Measurements from ENCODE around the gene ZNF880. TPM values are rescaled to one million over a fixed set of nuclear protein-coding genes. Genes with fewer than 3 reads are reported as not detected.

ZNF880 gene
- total and polyA plus RNA-seq, 4 donors = 14.3 to 29.7 (median 20.8) TPM

- no peaks in the 10 kb centered on the region for H3K4me1 ChIP-seq (ENCODE audit: control insufficient read depth in 1 of 2, insufficient read depth in 2 of 2, low read length in 2 of 2)
- ATAC-seq (ENCODE audit: low FRiP score) (no peak), DNase-seq (no peak)
- intact Hi-C loops (cut with DNase I) = no loop called here
- peaks cover 3% of the 10 kb centered on the region for H3K9me3 ChIP-seq (ENCODE audit: control insufficient read depth, low read length)
- WGBS, 2 donors = 83 to 88% methylated on average over 6 of the region's 6 CpGs
- H3K27me3 ChIP-seq (ENCODE audit: control insufficient read depth in 1 of 2, insufficient read depth in 2 of 2, low read length in 1 of 2) = no peaks in the 10 kb centered on the region
- no peak overlapping the region for H3K4me3 ChIP-seq (ENCODE audit: low read length in 2 of 2)
- H3K36me3 ChIP-seq (ENCODE audit: control insufficient read depth in 1 of 2, insufficient read depth in 2 of 2, low read length in 1 of 2) = peaks cover 2% of the 10 kb centered on the region in 2 donors
- H3K27ac ChIP-seq (ENCODE audit: low read depth in 1 of 2, low read length in 2 of 2) = no peak overlapping the region
These were observed 24.6 kb upstream of the ZNF880 start for GRCh38 chr19:52345162-52345561.

GRCh38 chr19:52351512-52351911, 18.2 kb upstream of the ZNF880 start:
- Histone ChIP-seq H3K9me3 (ENCODE audit: control insufficient read depth, low read length) (peaks cover 2% of the 10 kb centered on the region), H3K27ac (ENCODE audit: low read depth in 1 of 2, low read length in 2 of 2) (no peak overlapping the region), H3K4me3 (ENCODE audit: low read length in 2 of 2) (no peak overlapping the region), H3K36me3 (ENCODE audit: control insufficient read depth in 1 of 2, insufficient read depth in 2 of 2, low read length in 1 of 2) (peaks cover 4 to 7% of the 10 kb centered on the region in 2 donors), H3K27me3 (ENCODE audit: control insufficient read depth in 1 of 2, insufficient read depth in 2 of 2, low read length in 1 of 2) (no peaks in the 10 kb centered on the region), H3K4me1 (ENCODE audit: control insufficient read depth in 1 of 2, insufficient read depth in 2 of 2, low read length in 2 of 2) (no peaks in the 10 kb centered on the region)
- ATAC-seq (ENCODE audit: low FRiP score) (no peak), DNase-seq (no peak)
- 64 to 68% methylated on average over 9 of the region's 9 CpGs for WGBS, 2 donors
- intact Hi-C loops (cut with DNase I) = no loop called here

GRCh38 chr19:52366414-52366824, 3.3 kb upstream of the ZNF880 start:
- intact Hi-C loops (cut with DNase I) = no loop called here
- Histone ChIP-seq H3K9me3 (ENCODE audit: control insufficient read depth, low read length) (peaks cover 11% of the 10 kb centered on the region), H3K27me3 (ENCODE audit: control insufficient read depth in 1 of 2, insufficient read depth in 2 of 2, low read length in 1 of 2) (no peaks in the 10 kb centered on the region), H3K4me1 (ENCODE audit: control insufficient read depth in 1 of 2, insufficient read depth in 2 of 2, low read length in 2 of 2) (no peaks in the 10 kb centered on the region), H3K36me3 (ENCODE audit: control insufficient read depth in 1 of 2, insufficient read depth in 2 of 2, low read length in 1 of 2) (peaks cover 0 to 5% of the 10 kb centered on the region in 2 donors), H3K4me3 (ENCODE audit: low read length in 2 of 2) (no peak overlapping the region), H3K27ac (ENCODE audit: low read depth in 1 of 2, low read length in 2 of 2) (no peak overlapping the region)
- 98 to 99% methylated on average over 8 of the region's 8 CpGs for WGBS, 2 donors
- DNase-seq (no peak), ATAC-seq (ENCODE audit: low FRiP score) (no peak)

- ATAC-seq (ENCODE audit: low FRiP score) (no peak), DNase-seq (no peak)
- Histone ChIP-seq H3K27ac (ENCODE audit: low read depth in 1 of 2, low read length in 2 of 2) (peak overlapping the region; percentile 64 to 85), H3K4me1 (ENCODE audit: control insufficient read depth in 1 of 2, insufficient read depth in 2 of 2, low read length in 2 of 2) (no peaks in the 10 kb centered on the region), H3K36me3 (ENCODE audit: control insufficient read depth in 1 of 2, insufficient read depth in 2 of 2, low read length in 1 of 2) (peaks cover 5 to 9% of the 10 kb centered on the region in 2 donors), H3K4me3 (ENCODE audit: low read length in 2 of 2) (peak overlapping the region; percentile 56 to 70), H3K27me3 (ENCODE audit: control insufficient read depth in 1 of 2, insufficient read depth in 2 of 2, low read length in 1 of 2) (no peaks in the 10 kb centered on the region), H3K9me3 (ENCODE audit: control insufficient read depth, low read length) (peaks cover 6% of the 10 kb centered on the region)
- 24 to 35% methylated on average over 7 of the region's 7 CpGs for WGBS, 2 donors
- intact Hi-C loops (cut with DNase I) = no loop called here
These were observed 603 bp downstream of the ZNF880 start for GRCh38 chr19:52370341-52370710.

- H3K4me1 ChIP-seq (ENCODE audit: control insufficient read depth in 1 of 2, insufficient read depth in 2 of 2, low read length in 2 of 2) = no peaks in the 10 kb centered on the region
- H3K36me3 ChIP-seq (ENCODE audit: control insufficient read depth in 1 of 2, insufficient read depth in 2 of 2, low read length in 1 of 2) = peaks cover 2 to 4% of the 10 kb centered on the region in 2 donors
- intact Hi-C loops (cut with DNase I) = no loop called here
- no peaks in the 10 kb centered on the region for H3K27me3 ChIP-seq (ENCODE audit: control insufficient read depth in 1 of 2, insufficient read depth in 2 of 2, low read length in 1 of 2)
- peaks cover 19% of the 10 kb centered on the region for H3K9me3 ChIP-seq (ENCODE audit: control insufficient read depth, low read length)
- DNase-seq = no peak
- 39 to 50% methylated on average over 1 of the region's 1 CpG for WGBS, 2 donors
- H3K27ac ChIP-seq (ENCODE audit: low read depth in 1 of 2, low read length in 2 of 2) = no peak overlapping the region
- no peak overlapping the region for H3K4me3 ChIP-seq (ENCODE audit: low read length in 2 of 2)
- no peak for ATAC-seq (ENCODE audit: low FRiP score)
These were observed 21.4 kb downstream of the ZNF880 start for GRCh38 chr19:52391135-52391534.

- 1% methylated on average over 36 of the region's 36 CpGs for WGBS, 2 donors
- peak within 1 kb of the TSS in 1 of 2 donors; percentile 52 for H3K27ac ChIP-seq (ENCODE audit: low read depth in 1 of 2, low read length in 2 of 2)
- peak; percentile 97 for ATAC-seq (ENCODE audit: low FRiP score)
- intact Hi-C loops (cut with DNase I) = no loop called here
- H3K4me1 ChIP-seq (ENCODE audit: control insufficient read depth in 1 of 2, insufficient read depth in 2 of 2, low read length in 2 of 2) = no peaks in the 10 kb centered on the region
- H3K36me3 ChIP-seq (ENCODE audit: control insufficient read depth in 1 of 2, insufficient read depth in 2 of 2, low read length in 1 of 2) = peaks cover 6 to 10% of the 10 kb centered on the region in 2 donors
- peak within 1 kb of the TSS; percentile 89 to 92 for H3K4me3 ChIP-seq (ENCODE audit: low read length in 2 of 2)
- no peaks in the 10 kb centered on the region for H3K27me3 ChIP-seq (ENCODE audit: control insufficient read depth in 1 of 2, insufficient read depth in 2 of 2, low read length in 1 of 2)
- DNase-seq = peak; percentile 98 to 99
- H3K9me3 ChIP-seq (ENCODE audit: control insufficient read depth, low read length) = peaks cover 11% of the 10 kb centered on the region
These were observed 27.8 kb downstream of the ZNF880 start, which contains the start of gene ZNF528 for GRCh38 chr19:52397310-52398080. Gene ZNF528, plus strand, starts transcription at chr19:52397849. Its CDS starts 4,165 bp downstream, at chr19:52402014.

GRCh38 chr19:52398081-52398441, 28.3 kb downstream of the ZNF880 start:
- peaks cover 6 to 11% of the 10 kb centered on the region in 2 donors for H3K36me3 ChIP-seq (ENCODE audit: control insufficient read depth in 1 of 2, insufficient read depth in 2 of 2, low read length in 1 of 2)
- peak overlapping the region; percentile 89 to 92 for H3K4me3 ChIP-seq (ENCODE audit: low read length in 2 of 2)
- 2% methylated on average over 14 of the region's 14 CpGs for WGBS, 2 donors
- no peaks in the 10 kb centered on the region for H3K4me1 ChIP-seq (ENCODE audit: control insufficient read depth in 1 of 2, insufficient read depth in 2 of 2, low read length in 2 of 2)
- intact Hi-C loops (cut with DNase I) = no loop called here
- peaks cover 10% of the 10 kb centered on the region for H3K9me3 ChIP-seq (ENCODE audit: control insufficient read depth, low read length)
- DNase-seq (peak in 1 of 2 donors; percentile 44), ATAC-seq (ENCODE audit: low FRiP score) (peak; percentile 23)
- no peaks in the 10 kb centered on the region for H3K27me3 ChIP-seq (ENCODE audit: control insufficient read depth in 1 of 2, insufficient read depth in 2 of 2, low read length in 1 of 2)
- H3K27ac ChIP-seq (ENCODE audit: low read depth in 1 of 2, low read length in 2 of 2) = peak overlapping the region in 1 of 2 donors; percentile 52

GRCh38 chr19:52410276-52410675, 40.6 kb downstream of the ZNF880 start:
- peaks cover 44% of the 10 kb centered on the region for H3K9me3 ChIP-seq (ENCODE audit: control insufficient read depth, low read length)
- WGBS, 2 donors = 97 to 99% methylated on average over 6 of the region's 6 CpGs
- H3K27ac ChIP-seq (ENCODE audit: low read depth in 1 of 2, low read length in 2 of 2) = no peak overlapping the region
- ATAC-seq (ENCODE audit: low FRiP score) (no peak), DNase-seq (no peak)
- intact Hi-C loops (cut with DNase I) = no loop called here
- no peak overlapping the region for H3K4me3 ChIP-seq (ENCODE audit: low read length in 2 of 2)
- peaks cover 30 to 33% of the 10 kb centered on the region in 2 donors for H3K36me3 ChIP-seq (ENCODE audit: control insufficient read depth in 1 of 2, insufficient read depth in 2 of 2, low read length in 1 of 2)
- H3K4me1 ChIP-seq (ENCODE audit: control insufficient read depth in 1 of 2, insufficient read depth in 2 of 2, low read length in 2 of 2) = no peaks in the 10 kb centered on the region
- H3K27me3 ChIP-seq (ENCODE audit: control insufficient read depth in 1 of 2, insufficient read depth in 2 of 2, low read length in 1 of 2) = no peaks in the 10 kb centered on the region

- no peak for DNase-seq
- intact Hi-C loops (cut with DNase I) = no loop called here
- H3K27ac ChIP-seq (ENCODE audit: low read depth in 1 of 2, low read length in 2 of 2) = no peak overlapping the region
- no peaks in the 10 kb centered on the region for H3K27me3 ChIP-seq (ENCODE audit: control insufficient read depth in 1 of 2, insufficient read depth in 2 of 2, low read length in 1 of 2)
- peaks cover 33% of the 10 kb centered on the region for H3K9me3 ChIP-seq (ENCODE audit: control insufficient read depth, low read length)
- no peak overlapping the region for H3K4me3 ChIP-seq (ENCODE audit: low read length in 2 of 2)
- peaks cover 3 to 4% of the 10 kb centered on the region in 2 donors for H3K36me3 ChIP-seq (ENCODE audit: control insufficient read depth in 1 of 2, insufficient read depth in 2 of 2, low read length in 1 of 2)
- ATAC-seq (ENCODE audit: low FRiP score) = no peak
- H3K4me1 ChIP-seq (ENCODE audit: control insufficient read depth in 1 of 2, insufficient read depth in 2 of 2, low read length in 2 of 2) = no peaks in the 10 kb centered on the region
- WGBS, 2 donors = 94 to 97% methylated on average over 5 of the region's 5 CpGs
These were observed 46.0 kb downstream of the ZNF880 start for GRCh38 chr19:52415711-52416110.
